HUES64 (cell line): Measurements from ENCODE around the gene TBC1D22A.
"Not testable (repeated sequence)": the region's sequence is repeated elsewhere in the genome, so short reads cannot be mapped to it uniquely, and the experiment has no call there.

ENCODE experiments used
- H3K27ac ChIP-seq: 2 replicates; pipeline ENCODE4 v1.7.0; 2013; ENCODE audit warnings: low read depth, low read length, inconsistent platforms
- H3K27me3 ChIP-seq: 2 replicates; pipeline ENCODE4 v1.6.1; 2013; ENCODE audit warnings: mild to moderate bottlenecking, low read length; ENCODE audit not compliant: insufficient read depth
- H3K36me3 ChIP-seq: 2 replicates; pipeline ENCODE4 v1.6.1; 2013; ENCODE audit warnings: mild to moderate bottlenecking, low read length; ENCODE audit not compliant: insufficient read depth
- H3K4me1 ChIP-seq: 2 replicates; pipeline ENCODE4 v1.6.1; 2013; ENCODE audit warnings: mild to moderate bottlenecking, low read length, moderate library complexity; ENCODE audit not compliant: insufficient read depth
- H3K4me3 ChIP-seq: 2 replicates; pipeline ENCODE4 v1.5.1; 2013; ENCODE audit warnings: mild to moderate bottlenecking, low read length, moderate library complexity
- H3K9ac ChIP-seq: 2 replicates; pipeline ENCODE4 v1.6.1; 2013; ENCODE audit warnings: mild to moderate bottlenecking, low read depth, low read length
- H3K9me3 ChIP-seq: 2 replicates; pipeline ENCODE4 v1.6.1; 2013; ENCODE audit warnings: low read depth, low read length; ENCODE audit not compliant: insufficient read depth
- WGBS: fragments of 150-250, 120-280 bp; methylation state at CpG from one replicate; pipeline ENCODE4 v1.1.7; 2013; ENCODE audit warnings: missing lambda C conversion rate; 5-methylcytosine and 5-hydroxymethylcytosine counted together

The TBC1D22A gene

DNA sequence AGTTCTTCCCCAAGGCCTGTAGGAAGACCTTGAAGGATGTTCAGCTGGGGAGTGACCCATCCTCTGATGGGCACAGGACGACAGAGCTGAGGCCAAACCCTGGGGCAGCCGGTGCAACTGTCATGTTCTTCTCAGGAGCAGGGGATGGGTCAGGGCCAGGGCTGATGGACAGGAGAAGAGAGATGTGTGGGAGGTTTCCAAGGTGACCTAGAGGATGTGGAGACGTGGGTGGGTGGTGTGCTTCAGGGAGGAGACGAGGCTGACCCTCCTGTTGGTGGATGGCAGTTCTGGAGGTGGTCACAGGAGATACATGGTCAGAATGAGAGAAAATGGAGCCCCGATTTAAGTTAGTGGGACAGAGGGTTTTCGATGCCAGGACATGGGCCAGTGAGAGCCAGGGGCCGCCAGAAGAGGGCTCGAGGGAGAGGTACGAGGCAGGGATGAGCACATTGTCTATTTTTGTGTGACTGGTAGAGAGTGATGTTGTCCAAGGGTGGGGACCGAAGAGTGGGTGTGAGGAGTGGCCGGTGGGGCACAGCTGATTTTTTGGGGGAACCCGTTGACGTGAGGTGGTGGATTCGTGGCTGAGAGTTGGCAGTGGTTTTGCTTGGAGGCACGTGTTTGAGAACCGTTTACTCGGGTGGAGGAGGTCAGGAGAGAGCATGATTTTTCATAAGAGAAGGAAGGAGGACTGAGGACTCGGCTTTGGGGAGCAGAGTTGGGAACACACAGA is 14.6 kb downstream of the TBC1D22A start:
- H3K9ac ChIP-seq, result no peak overlapping the region
- H3K27me3 ChIP-seq, result no peaks in the 10 kb centered on the region
- peaks cover 21% of the 10 kb centered on the region for H3K4me1 ChIP-seq
- no peaks in the 10 kb centered on the region for H3K36me3 ChIP-seq
- no peak overlapping the region for H3K4me3 ChIP-seq
- H3K27ac ChIP-seq, result no peak overlapping the region
- no peaks in the 10 kb centered on the region for H3K9me3 ChIP-seq
- 92% methylated on average over 18 of the region's 18 CpGs for WGBS

GRCh38 chr22:46777609-46777970 is 15.1 kb downstream of the TBC1D22A start:
- H3K36me3 ChIP-seq, result no peaks in the 10 kb centered on the region
- H3K9me3 ChIP-seq, result no peaks in the 10 kb centered on the region
- 93% methylated on average over 11 of the region's 11 CpGs for WGBS
- no peak overlapping the region for H3K27ac ChIP-seq
- no peaks in the 10 kb centered on the region for H3K27me3 ChIP-seq
- H3K4me3 ChIP-seq, result no peak overlapping the region
- H3K4me1 ChIP-seq, result peaks cover 21% of the 10 kb centered on the region
- no peak overlapping the region for H3K9ac ChIP-seq

DNA sequence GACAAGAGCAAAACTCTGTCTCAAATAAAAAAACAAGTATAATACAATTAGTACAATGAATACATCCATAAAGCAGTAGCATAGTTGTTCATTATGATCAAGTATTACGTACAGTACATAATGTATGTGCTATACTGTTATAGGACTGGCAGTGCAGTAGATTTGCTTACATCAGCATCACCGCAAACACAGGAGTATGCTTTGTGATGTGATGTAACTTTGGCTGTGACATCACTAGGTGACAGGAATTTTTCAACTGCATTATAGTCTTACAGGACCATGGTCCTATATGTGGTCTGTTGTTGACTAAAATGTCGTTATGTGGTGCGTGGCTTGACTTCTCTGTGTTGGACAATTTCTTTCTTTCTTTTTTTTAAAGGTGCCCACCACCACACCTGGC is 16.6 kb downstream of the TBC1D22A start:
- Histone ChIP-seq H3K27me3 (no peaks in the 10 kb centered on the region), H3K9ac (no peak overlapping the region), H3K9me3 (no peaks in the 10 kb centered on the region), H3K4me1 (peaks cover 20% of the 10 kb centered on the region), H3K4me3 (no peak overlapping the region), H3K36me3 (no peaks in the 10 kb centered on the region), H3K27ac (no peak overlapping the region)
- over 99% methylated on average over 4 of the region's 4 CpGs for WGBS

DNA sequence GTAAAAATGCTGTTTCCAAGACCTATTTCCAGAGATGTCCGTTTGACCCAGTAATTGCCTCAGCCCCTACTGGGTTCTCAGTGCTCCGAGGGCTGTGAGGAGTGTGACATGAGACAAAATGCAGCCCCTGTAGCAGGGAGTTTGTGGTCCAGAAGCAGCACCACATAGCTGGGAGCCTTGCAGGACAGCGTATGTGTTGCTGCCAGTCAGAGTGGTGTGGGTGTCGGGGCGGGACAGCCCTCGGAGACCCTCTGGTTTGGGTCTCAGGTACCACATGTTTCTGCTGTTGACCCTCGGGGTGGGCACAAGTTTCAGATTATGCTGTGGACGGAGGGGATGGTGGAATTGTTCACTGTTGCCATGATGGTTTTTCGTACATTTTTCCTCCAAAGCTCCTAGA is 17.2 kb downstream of the TBC1D22A start:
- no peaks in the 10 kb centered on the region for H3K9me3 ChIP-seq
- H3K4me3 ChIP-seq, result no peak overlapping the region
- no peak overlapping the region for H3K27ac ChIP-seq
- H3K4me1 ChIP-seq, result peaks cover 14% of the 10 kb centered on the region
- WGBS, result 93% methylated on average over 9 of the region's 9 CpGs
- H3K36me3 ChIP-seq, result no peaks in the 10 kb centered on the region
- H3K27me3 ChIP-seq, result no peaks in the 10 kb centered on the region
- no peak overlapping the region for H3K9ac ChIP-seq

DNA sequence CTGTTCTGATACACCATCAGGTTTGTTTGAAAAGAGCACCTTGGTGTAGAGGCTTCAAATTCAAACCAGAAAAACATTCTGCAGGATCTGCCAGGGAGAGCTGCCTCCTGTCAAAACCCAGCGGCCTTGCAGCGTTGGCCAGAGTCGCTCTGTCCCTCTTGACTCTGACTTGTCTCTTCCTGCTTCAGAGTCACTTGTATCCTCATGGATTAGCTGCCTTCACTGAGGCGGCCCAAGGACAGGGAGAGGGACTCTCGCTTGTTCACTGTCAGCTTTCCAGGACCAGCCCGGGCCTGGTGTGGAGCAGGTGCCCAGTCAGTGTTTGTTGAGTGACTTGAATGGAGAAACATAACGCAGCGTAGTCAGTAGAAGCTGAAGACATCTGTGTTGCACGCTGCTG is 18.0 kb downstream of the TBC1D22A start:
- peaks cover 6% of the 10 kb centered on the region; the same call in 1 of the 2 replicates for H3K4me1 ChIP-seq
- H3K36me3 ChIP-seq, result no peaks in the 10 kb centered on the region
- no peak overlapping the region for H3K27ac ChIP-seq
- WGBS, result 95% methylated on average over 9 of the region's 9 CpGs
- H3K9ac ChIP-seq, result no peak overlapping the region
- no peaks in the 10 kb centered on the region for H3K9me3 ChIP-seq
- H3K27me3 ChIP-seq, result no peaks in the 10 kb centered on the region
- no peak overlapping the region for H3K4me3 ChIP-seq

DNA sequence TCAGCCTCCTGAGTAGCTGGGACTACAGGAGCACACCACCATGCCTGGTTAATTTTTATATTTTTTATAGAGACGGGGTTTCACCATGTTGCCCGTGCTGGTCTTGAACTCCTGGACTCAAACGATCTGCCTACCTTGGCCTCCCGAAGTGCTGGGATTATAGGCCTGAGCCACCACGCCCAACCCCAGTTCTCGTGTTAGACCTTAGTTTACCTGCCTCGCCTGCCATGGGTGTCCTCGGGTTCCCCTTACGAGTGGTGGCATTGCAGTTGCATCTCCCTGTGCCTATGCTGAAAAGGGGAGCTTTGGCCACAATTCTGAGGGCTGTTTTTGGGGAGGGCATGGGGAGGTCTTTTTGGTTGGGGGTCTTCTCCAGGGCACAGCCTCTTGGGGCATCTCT is 18.8 kb downstream of the TBC1D22A start:
- WGBS, result 94% methylated on average over 9 of the region's 9 CpGs
- H3K27me3 ChIP-seq, result no peaks in the 10 kb centered on the region

GRCh38 chr22:46782200-46782599 is 19.8 kb downstream of the TBC1D22A start:
- not testable (repeated sequence) for H3K4me3 ChIP-seq, H3K27me3 ChIP-seq, H3K9ac ChIP-seq, H3K4me1 ChIP-seq, H3K27ac ChIP-seq, H3K9me3 ChIP-seq, H3K36me3 ChIP-seq
- WGBS, result 97% methylated on average over 7 of the region's 10 CpGs

More for the DNA sequence above, 18.8 kb downstream of the TBC1D22A start:
- Histone ChIP-seq H3K36me3 (no peaks in the 10 kb centered on the region), H3K9ac (no peak overlapping the region), H3K9me3 (no peaks in the 10 kb centered on the region), H3K4me3 (no peak overlapping the region), H3K27ac (no peak overlapping the region), H3K4me1 (no peaks in the 10 kb centered on the region)

DNA sequence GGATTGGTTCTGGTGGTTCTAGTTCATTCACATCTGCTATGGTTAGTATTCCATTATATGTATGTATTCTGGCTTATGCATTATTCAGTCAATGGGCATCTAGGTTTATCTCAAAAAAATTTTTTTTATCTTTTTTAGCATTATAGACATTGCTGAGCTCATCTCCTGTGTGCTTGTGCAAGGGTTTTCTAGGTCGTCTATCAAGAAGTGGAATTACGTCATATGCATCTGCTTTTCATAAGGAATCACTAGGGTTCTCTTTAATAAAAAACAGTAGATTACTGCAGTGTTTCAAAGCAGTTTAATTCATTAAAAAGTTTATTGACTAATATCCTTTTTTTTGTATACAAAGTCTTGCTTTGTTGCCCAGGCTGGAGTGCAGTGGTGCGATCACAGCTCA is 21.3 kb downstream of the TBC1D22A start:
- WGBS, result 97% methylated on average over 3 of the region's 3 CpGs
- H3K27me3 ChIP-seq, result no peaks in the 10 kb centered on the region
- H3K27ac ChIP-seq, result no peak overlapping the region
- H3K9me3 ChIP-seq, result no peaks in the 10 kb centered on the region
- H3K4me1 ChIP-seq, result no peaks in the 10 kb centered on the region
- H3K4me3 ChIP-seq, result no peak overlapping the region
- H3K9ac ChIP-seq, result no peak overlapping the region
- H3K36me3 ChIP-seq, result no peaks in the 10 kb centered on the region

GRCh38 chr22:46788441-46789172 is 26.2 kb downstream of the TBC1D22A start:
- peaks cover 12% of the 10 kb centered on the region for H3K36me3 ChIP-seq
- H3K4me3 ChIP-seq, result no peak overlapping the region
- no peak overlapping the region for H3K27ac ChIP-seq
- H3K27me3 ChIP-seq, result no peaks in the 10 kb centered on the region
- H3K9me3 ChIP-seq, result no peaks in the 10 kb centered on the region
- H3K9ac ChIP-seq, result no peak overlapping the region
- 87% methylated on average over 9 of the region's 9 CpGs for WGBS
- no peaks in the 10 kb centered on the region for H3K4me1 ChIP-seq

DNA sequence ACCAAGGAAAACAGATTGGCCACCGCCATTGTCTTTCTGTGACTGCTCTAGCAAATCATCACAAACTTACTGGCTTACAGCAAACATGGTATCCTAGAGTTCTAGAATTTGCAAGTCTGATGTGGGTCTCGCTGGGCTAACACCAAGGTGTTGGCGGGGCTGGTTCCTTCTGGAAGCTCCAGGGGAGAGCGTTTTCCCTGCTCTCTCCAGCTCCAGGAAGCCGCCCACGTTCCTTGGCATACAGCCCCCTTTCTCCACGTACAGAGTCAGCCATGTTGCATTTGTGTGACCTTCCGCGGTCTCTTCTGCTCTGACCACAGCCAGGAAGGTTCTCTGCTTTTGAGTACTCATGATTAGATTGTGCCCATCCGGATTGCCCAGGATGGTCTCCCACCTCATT is 27.5 kb downstream of the TBC1D22A start:
- Histone ChIP-seq H3K27ac (no peak overlapping the region), H3K9me3 (no peaks in the 10 kb centered on the region), H3K9ac (no peak overlapping the region), H3K36me3 (peaks cover 19% of the 10 kb centered on the region), H3K27me3 (no peaks in the 10 kb centered on the region), H3K4me1 (no peaks in the 10 kb centered on the region), H3K4me3 (no peak overlapping the region)
- WGBS, result 90% methylated on average over 10 of the region's 10 CpGs

- Histone ChIP-seq H3K4me3 (no peak overlapping the region), H3K9ac (no peak overlapping the region), H3K9me3 (no peaks in the 10 kb centered on the region), H3K36me3 (peaks cover 19% of the 10 kb centered on the region), H3K27ac (no peak overlapping the region), H3K4me1 (no peaks in the 10 kb centered on the region), H3K27me3 (no peaks in the 10 kb centered on the region)
- WGBS, result 95% methylated on average over 12 of the region's 13 CpGs
Observed at GRCh38 chr22:46791201-46791731, 28.8 kb downstream of the TBC1D22A start.
